ENCODE measurements around the gene NRIP3.

Gene NRIP3

DNA sequence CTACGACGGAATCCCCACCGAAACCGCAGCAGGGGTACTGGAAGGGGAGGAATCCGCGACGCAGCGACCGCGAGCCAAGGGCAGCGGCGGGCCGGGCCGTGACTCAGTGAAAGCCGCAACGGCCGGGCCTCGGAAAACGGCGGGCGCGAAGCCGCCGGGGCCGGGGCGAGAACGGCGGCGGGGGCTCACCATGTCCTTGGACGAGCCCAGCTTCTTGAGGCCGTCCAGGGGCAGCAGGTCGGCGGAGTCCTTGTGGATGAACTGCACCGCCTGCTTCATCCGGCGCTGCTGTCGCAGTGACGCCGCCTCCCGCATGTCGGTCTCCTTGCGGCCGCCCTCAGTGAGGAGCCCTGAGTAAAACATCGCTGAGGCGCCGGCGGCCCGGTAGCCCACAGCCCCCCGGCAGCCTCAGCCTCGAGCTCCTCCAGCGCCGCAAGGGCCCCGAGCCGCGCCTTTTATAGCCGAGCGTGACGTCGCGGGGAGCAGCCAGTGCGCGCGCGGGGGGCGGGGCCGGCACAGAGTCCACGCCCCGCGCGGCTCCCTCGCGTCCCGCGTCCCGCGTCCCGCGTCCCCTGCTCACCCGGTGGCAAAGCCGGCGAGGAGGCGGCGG is at the start of gene NRIP3:
TSS of gene NRIP3 (minus strand) at position 429 of the 610 bp plus-strand sequence. CDS start at position 363, 66 bp downstream.
- FAIRE-seq, result no peak

DNA sequence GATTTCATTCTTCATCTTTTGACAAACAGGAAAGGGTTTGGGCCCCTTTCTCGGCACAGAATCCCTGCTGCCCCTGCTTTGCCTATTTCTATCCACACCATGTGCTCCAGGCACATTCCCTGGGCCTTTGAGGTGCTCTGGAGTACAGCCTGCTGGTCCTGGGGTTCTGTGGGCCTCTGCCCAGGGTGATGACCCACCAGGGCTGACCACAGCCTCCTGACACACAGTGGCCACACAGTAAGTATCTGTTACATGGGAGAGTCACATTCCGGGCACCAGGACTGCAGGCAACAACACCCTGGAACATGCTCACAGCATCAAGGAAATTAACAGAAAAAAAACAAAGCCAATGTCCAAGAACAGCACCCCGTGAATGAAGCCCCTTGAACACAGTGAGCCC is 48.5 kb upstream of the NRIP3 start:
- no peak for FAIRE-seq

DNA sequence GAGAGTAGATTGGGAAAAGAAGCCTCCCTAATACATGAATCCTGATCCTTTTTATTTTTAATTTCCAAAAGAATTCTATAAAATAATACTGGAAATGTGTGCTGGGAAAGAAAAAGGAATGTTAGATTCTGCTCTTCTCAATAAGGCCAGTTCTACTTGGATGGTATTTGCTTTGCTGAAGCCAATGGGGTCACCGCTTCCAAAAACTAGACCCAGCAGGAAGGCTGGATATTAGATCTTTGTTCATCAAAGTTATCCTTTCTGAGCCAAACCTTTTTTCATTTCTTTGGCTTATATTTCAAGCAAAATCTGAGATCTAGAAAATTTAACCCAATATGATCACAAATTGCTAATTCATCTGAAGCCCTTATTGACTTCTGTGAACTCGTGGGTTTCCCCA is 46.2 kb upstream of the NRIP3 start:
- no peak for FAIRE-seq

DNA sequence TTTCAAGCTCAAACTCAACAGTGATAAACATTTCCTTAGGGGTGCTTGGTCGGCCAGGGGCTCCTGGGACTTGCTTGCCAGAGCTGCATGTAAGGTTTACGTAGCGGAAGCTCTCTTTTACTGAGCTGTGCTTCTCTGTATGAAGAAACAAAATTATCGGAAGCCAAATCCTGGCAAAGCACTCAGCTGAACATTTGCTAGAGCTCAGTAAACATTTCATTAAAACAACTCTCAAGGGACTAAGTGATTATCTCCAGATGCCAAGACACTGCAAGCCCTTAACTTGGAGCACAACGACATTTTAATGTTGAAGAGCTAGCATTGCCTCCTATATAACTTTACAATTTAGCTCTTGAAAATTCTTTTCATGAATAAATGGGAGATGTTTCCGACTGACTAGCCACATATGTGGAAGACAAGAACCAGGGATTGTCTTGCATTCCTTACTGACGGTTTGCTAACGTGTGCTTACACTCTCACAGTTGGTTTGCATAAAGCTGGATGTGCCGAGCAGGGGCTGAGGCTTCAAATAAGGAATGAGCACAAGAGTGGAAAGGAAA is 44.2 kb upstream of the NRIP3 start:
- no peak for FAIRE-seq

DNA sequence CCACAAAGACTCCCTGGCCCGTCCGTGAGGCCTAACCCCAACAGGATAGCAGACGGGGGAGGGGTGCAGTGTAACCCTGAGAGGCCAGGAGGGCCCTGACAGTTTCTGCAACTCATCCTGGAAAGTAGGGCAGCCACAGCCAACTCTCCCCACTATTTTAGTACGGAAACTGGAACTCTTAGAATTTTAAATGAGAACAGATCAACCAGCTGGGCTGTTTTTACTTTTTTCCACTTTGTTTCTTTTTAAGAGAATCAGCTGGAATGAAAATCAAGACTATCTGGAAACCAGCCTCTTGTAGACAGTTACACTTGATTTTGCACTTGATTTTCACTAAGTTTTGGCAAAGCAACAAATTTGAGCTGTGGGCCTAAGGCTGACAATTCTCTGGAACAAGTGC is 42.7 kb upstream of the NRIP3 start:
- no peak for FAIRE-seq

DNA sequence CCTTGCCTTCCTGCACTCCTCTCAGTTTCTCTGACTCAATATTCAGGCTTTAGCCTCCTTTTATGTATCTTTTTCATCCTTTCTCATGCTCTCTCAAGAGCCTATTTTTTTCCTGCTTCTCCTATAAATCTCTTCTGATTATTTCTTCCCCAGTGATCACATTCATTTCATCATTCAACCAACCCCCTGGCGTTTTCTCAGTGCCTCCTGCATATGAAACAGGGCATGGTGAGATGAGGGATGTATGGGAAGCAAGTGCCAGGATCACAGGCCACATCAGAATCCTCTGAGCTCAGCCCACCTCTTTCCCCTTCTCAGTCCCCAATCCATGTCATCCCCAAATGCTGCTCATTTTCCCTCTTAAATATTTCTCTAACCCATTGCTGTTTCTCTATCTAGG is 38.7 kb upstream of the NRIP3 start:
- no peak for FAIRE-seq

DNA sequence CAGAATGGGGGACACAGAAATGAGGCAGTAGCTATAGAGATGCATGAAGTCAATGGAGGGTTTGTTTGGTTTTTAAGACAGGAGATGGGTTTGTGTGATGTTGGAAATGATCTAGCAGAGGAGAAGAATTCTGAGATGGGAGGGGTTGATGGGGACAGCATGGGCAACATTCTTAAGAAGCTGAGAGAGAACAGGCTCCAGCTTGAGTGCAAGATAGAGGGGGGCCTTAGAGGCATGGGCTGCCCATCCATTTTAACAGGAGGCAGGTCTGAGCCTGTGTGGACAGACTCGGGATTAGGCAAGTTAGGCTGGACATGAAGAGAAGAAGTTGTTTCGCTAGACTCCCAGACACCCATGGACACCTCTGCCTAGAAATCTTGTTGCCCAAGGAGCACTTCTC is 37.9 kb upstream of the NRIP3 start:
- FAIRE-seq, result no peak

DNA sequence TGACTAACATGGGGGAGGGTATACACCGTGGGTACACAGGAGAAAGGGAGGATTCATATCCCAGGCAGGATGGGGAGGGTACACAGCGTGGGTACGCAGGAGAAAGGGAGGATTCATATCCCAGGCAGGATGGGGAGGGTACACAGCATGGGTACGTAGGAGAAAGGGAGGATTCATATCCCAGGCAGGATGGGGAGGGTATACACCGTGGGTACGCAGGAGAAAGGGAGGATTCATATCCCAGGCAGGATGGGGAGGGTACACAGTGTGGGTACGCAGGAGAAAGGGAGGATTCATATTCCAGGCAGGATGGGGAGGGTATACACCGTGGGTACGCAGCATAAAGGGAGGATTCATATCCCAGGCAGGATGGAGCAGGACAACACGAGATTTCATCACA is 36.6 kb upstream of the NRIP3 start:
- no peak for FAIRE-seq

DNA sequence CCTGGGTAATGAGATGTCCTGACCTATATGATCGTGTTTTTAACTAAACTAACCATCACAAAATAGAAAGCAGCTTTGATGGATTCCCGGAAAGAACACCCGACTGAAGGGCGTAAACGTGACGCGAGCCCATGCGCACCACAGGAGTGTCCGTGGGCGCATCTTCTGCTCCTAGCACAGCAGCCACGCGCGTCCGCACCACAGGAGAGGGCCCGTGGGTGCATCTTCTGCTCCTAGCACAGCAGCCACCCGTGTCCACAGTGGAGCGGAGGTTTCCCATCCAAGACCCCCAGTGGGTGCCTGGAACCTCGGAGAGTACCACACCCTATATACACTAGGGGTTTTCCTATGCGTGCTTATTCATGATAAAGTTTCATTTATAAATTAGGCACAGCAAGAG is 36.1 kb upstream of the NRIP3 start:
- FAIRE-seq, result no peak

DNA sequence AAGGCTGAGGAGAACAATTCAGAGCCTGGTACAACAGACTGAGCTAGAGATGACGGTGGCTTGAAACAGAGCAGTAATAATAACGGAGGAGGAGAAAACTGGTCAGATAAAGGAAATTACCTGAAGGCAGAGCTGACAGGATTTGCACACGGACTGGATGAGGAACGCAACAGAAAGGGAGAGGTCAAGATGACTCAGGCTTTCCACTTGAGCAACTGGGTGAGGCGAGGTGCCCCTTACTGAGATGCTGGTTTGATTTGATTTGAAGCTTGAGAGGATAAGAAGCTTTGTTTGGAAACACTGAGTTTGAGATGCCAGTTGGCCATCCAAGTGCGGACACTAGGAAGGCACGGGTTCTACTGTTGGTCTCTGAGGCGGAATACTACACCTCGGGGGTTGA is 35.4 kb upstream of the NRIP3 start:
- FAIRE-seq, result no peak

DNA sequence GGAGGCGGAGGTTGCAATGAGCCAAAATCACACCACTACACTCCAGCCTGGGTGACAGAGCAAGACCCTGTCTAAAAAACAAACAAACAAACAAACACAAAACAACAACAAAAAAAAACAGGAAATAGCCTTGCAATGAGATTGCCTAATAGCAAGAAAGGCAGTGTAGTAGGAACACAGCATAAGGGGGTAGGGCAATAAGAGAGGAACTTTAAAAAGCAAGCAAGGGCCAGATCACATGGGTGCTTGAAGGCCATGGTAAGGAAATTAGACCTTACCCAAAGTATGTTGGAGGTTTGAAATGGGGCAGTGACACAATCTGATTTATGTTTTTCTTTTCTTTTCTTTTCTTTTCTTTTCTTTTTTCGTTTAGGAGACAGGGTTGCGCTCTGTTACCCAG is 34.7 kb upstream of the NRIP3 start:
- FAIRE-seq, result no peak

DNA sequence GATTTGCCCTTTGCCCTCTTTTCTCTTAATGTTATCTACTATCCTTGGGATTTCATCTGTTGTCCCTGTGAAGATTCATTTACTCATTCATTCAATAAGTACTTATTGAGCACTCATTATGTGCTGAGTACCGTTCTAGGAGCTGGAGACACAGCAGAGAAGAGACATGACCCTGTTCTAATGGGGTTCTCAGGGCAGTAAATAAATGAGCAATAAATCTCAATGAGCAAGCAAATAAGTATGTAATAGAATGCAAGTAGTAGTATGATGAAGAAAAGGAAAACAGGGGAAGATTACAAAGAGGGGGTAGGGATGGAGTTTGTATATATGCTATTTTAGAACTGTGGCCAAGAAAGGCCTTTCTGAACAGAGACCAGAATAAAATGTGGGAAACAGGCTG is 34.2 kb upstream of the NRIP3 start:
- no peak for FAIRE-seq

DNA sequence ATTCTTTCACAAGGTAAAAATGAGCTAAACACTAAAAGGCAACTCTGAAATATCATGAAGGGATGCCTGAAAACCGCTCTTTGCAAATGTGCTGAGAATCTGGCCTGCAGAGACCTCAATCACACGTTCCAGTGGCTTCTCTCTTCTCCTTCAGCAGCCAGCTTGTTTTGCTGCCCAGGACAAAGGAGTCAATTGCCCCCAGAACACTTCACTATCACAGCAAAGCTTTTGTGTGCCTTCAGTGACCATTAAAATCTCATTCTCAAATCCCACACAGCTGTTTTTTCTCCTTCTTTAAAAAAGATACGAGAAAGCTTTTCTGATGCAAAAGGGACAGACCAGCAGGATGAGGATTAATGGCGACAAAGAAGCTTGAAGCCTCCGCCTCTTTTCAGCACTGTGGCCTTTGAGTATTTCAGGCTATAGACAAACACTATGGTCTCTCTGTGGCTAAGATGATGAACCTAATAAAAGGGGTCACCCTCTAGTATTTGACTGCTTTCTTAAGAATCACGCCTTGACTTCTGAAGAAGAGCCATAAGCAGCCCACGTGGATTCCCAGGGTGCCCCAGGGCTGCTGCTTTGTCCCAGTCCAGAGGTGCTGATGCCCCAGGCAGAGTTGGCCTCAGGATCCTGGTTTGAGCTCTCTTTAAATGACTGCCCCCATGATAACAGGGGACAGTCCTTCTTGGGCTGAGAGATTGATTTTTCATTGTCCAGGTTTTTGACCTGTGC is 33.4 kb upstream of the NRIP3 start:
- no peak for FAIRE-seq

DNA sequence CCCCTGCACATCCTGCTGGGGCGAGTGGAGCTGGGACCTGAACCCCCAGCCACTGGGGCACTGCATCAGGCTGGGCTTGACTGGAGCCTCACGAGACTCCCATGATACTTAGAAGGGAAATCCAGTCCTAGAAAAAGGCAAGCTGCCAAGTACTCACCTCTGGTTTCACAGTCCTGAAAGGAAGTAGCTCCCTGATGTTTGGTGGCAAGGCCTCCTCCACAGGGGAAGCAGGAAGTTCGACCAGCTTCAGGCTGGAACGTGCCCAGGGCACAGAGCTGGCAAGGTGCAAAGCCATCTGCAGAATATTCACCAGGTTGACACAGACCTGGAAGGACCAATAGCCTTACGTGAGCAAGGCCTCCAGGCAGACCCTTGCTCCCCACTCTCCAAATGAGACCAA is 26.8 kb upstream of the NRIP3 start:
- FAIRE-seq, result no peak

DNA sequence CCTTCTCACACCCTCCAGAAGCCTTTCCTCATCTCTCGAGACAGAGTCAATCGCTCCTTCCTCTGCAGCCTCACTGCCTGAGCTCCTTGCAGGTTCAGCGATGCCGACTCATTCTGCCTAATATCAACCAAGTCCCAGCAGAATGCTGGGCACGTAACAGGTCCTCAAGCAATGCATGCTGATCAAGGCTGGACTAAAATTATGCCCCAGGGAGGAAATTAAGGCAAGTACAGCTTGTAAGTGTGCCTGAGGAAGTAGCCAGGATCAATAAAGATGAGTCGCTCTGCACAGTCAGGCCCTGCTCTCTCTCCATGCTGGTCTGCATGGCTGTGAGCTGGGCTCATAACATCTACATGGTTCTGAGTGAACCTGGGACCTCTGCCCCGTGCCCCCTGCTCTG is 25.6 kb upstream of the NRIP3 start:
- no peak for FAIRE-seq

DNA sequence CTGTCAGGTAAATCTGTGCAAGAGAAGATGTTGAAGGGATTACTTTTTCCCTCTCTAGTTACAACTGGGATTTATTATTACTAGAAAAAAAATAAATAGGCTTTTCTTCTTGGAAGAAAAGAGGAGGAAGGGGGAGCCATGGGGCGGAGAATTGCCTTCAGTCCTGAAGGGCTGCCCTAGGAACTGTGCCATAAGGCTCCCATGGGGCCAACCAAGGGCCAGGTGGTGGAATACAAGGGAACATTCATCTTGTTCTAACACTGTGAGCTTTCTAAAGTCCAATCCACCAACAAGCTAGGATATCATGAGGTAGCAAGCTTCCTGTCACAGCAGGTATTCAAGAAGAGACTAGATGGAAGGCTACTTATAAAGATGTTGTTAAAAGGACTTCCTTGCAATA is 24.8 kb upstream of the NRIP3 start:
- FAIRE-seq, result no peak

DNA sequence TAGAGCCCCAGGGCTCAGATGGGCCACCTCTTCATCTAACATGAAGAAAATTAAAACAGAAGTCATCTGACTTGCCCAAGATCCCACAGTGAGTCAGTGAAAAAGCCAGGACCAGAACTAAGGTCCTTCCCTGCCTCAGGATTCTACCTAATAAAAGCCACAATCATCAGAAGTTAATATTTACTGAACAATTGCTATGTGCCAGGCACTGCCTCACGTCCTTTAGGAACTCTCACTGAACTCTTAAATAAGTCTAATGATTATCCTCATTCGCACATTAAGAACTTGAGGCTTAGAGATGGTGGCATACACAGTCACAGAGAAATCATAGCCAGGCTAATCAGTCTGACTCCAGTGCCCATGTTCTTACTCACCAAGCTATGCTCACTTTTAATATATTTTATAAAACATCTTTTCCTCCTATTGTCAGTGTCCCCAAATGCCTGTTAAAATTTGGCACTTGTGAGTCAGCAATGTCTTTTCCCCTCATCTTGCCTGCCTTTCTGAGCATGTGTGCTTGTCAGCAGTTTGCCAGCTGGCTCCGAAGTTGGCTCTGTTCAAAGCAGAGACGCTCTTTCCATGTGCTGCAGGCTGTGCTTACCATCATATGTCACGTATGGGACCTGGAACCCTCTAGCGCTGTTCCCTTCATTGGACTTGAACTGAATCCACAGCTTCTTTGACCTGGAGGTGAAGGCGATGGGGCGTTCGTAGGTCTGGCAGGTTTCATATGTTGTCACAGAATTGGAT is 21.5 kb upstream of the NRIP3 start:
- no peak for FAIRE-seq

DNA sequence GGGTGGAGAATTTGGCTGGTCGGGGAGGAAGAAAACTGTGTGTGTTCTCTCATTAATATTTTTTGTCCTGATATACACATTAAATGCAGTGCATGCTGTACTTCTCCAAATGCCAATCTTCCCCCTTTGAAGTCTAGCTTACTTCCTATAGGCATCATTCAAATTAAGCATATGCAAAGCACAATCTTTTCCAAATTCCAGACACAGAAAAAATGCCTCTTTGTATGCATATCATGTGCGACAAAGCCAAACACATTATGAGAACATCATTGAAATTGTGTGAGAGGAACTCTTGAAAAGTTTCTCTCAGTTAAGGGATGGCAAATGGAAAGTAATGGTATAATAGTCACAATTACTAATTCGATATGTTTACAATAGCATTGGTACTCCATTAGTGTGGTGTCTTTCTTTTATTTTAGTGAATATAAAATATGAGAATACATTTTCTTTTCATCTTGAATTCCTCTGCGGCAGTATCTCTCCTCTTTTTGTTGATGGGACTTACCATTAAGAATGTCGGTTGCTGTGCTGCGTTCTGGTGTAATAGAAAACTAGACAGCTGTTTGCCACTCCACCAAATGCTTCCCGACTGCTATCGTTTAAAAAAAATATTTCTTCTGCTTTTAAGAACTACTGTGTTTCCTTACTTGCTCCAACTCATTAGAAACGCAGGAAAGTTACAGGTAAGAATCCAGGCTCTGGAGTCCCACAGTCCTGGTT is 19.3 kb upstream of the NRIP3 start:
- FAIRE-seq, result no peak

DNA sequence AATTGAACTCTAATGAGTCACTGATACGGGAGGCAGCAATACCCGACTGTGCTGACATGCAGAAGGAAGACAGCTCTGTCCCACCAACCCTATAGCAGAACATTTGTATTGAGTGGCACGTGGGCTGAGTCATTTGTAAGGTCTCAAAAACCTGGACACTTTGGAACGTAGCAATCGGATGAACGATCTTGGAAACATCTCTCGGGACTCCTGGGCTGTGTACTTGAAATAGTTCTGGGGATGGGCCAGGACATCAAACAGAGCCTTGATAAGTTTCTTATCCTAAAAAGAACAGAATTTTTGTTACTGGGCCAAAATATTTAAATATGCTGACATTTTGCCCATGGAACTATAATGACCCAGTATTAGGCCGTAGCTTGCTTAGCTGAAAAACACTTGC is 17.1 kb upstream of the NRIP3 start:
- FAIRE-seq, result no peak

DNA sequence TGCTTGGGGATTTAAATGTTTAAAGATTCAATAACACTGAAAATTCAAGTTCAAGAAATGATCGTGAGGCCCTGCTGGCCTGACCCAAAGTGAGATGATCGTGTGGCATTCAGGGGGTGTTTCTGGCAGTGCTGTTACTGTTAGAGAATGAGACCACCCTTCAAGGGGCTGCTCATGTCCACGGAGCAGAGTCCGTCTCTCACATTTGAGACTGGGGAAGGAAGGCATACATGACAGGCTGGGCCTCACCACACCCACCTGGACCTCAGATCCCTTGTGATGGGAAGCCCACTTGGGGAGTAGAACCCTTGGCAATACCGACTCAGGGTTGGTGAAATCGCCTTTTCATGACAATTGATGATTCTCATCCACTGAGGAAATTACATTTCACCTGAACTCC is 16.1 kb upstream of the NRIP3 start:
- FAIRE-seq, result no peak

DNA sequence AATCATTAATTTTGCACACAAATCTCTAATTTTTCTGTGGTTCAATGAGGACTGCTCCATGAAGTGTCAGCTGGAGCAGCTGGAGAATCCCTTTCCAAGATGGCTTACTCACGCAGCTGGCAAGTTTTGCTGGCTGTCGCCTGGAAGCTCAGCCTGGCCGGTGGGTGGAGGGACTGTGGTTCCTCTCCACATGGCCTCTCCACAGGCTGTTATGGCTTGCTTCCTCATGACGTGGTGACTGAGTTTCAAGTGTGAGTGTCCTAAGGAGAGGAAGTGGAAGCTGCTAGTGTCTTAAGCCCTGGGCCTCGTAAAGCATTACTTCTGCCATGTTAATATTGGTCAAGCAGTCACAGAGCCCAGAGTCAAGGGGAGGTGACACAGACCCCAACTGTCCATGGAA is 14.0 kb upstream of the NRIP3 start:
- no peak for FAIRE-seq

DNA sequence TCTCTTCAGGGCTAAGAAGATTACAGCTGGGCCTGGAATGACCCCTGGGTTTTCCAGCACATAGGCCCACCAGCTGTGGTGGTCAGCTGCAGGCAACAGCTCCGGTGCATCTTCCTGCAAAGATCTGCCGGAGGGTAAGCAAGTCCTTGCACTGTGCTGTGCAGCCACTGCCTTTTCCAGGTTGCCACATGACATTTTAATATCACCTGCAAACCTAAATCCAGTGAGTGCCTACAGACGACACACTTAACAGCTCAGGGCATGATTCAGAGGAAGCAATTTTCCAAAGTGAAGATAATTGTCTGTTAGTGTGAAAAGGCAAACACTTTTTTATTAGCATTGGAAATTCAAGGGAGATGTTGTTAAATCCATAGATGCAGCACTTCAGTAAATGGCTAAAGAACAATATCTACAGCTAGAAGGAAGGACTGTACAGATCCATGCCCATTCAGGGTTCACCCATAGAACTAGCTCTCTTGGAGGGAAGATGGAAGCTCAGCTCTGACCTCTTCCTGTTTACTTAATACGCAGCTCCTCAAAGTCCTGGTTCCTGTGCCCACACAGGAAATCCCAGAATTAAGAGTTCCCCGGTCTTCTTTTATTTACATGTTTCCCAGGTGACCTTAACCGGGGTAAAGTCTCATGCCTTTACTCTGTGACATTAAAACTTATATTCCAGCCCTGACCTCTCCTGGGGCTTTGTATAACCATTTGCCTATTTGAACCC is 13.3 kb upstream of the NRIP3 start:
- no peak for FAIRE-seq

DNA sequence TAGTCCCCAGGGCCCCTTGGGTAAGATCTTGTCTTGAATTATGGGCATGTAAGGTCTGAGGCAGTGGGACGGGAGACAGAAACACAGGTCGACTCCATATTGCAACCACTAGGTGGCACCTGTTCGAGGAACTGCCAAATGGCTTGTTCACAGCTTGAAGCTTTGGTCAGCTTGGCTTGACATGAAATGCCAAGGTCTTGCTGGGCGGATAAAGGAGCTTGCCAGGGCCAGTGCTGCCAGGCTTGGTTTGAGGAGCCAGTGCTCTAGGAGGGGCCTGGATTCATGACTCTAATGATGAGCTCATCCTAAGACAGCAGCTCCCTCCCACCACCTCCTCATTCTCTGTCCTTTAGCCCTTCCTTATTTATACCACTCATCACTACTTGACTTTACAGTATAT is 11.9 kb upstream of the NRIP3 start:
- no peak for FAIRE-seq
